GM19395 (cell line): ENCODE measurements around the gene SERINC5.
"Not testable (repeated sequence)": the region's sequence is repeated elsewhere in the genome, so short reads cannot be mapped to it uniquely, and the experiment has no call there.

Experiments
- ATAC-seq: cut with Tn5 transposase; IDR thresholded peaks from one replicate; pipeline ENCODE4 v1.9.1; 2021; ENCODE audit warnings: mild to moderate bottlenecking, moderate library complexity; ENCODE audit not compliant: unreplicated experiment

The SERINC5 gene

DNA sequence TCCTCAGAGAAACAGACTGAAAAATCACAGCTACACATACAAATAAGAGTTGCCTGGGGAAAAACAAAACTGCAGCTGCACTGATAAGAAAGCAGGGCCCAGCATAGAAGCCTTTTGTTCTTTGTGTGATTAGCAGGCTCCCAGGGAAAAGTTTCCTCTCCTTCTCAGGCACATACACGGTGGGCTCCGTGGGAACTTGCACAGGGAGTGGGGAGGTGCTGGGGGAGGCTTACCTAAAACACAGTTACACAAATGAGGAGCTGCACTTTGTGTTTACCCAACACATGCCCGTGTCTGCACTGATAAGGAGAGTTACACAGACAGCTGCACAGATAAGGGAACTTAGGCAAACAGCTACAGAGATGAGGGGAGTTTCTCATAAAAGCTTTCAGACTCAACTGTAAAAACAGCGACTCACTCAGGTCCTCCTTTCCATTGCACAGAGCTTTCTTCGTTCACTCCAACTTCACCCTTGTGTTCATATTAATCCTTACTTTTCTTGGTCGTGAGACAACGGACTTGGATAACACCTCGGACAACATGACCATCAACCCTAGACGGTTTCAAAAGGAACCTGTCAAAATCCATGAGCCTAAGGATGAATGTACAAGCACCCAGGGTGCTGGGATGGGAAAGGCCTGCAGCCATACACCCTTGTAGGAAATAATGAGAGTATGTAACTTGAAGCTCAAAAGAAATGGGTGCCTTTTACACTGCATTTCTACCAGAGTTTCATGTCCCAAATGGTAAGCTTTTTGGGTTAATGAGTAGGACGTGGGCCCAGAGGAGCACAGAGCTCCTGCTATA is 50.8 kb downstream of the SERINC5 start:
- no peak for ATAC-seq

DNA sequence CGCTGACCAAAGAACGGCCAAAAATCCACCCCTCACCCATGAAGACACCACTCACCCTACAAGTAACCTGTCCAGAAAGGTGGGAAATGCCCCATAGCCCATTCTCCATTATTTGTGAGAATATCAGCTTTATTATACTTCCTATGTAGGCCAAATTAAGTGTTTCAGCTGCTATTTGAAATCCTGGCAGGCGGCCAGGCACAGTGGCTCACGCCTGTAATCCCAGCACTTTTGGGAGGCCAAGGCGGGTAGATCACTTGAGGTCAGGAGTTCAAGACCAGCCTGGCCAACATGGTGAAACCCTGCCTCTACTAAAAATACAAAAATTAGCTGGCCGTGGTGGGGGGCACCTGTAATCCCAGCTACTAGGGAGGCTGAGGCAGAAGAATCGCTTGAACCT is 54.1 kb downstream of the SERINC5 start:
- ATAC-seq, result not testable (repeated sequence)

DNA sequence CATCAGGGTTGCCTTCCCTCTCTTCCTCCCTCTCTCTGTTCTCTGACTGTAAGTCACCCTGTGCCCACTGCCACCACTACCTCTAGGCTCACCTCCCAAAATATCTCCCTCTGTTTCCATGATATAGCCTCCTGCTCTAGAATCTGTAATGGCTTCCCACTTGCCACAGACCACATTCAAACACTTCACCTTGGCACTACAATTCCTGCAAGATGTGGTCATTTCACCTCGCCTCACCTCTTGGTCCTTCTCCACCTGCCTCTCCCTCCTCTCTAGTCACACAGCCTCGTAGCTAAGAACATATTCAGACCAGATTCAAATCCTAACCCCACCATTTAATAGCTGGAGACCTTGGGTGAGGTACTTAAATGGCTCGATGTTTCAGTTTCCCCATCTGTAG is 56.9 kb downstream of the SERINC5 start:
- no peak for ATAC-seq

DNA sequence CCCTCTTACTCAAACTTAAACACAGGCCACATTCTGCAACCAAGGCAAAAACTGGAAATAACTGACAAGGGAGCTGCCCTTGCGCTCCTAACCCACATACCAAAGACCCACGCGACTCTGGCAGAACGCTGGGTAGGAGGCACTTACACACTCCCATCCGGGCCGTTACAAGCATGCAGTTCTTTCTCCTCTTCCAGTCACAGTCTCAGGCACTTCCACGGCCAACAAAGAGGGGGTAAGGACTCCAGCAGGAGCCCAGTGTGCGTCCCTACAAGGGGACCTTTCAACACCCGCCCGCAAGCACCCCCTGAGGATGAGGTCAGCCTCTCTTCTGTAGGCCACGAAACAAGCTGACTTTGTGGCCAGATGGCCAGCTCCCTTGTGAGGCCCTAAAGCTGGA is 57.4 kb downstream of the SERINC5 start:
- ATAC-seq, result no peak

DNA sequence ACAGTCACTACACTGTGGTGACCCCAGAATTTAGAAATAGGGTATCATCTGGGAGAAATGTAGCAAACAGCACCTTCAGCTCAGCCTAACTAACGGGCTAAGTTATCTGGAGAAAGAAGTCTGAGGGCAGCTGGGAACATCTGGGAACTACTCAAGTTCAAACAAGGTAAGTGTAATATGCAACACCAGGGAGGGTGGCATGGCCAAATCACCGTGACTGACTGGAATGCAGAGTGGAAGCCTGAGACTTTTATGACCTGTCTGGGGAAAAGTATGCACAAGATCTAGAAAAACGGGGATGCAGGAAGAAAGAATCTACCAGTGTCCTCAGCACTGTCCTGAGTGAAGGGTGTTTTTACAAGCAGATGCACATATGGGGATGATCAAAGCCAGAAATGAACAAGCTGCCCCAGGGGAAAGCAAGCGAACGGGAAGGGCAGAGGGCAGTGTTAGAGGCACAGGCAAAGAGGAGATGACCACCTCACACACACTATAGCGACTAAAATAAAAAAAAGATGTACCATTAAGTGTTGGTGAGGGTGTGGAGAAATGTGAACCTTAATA is 59.9 kb downstream of the SERINC5 start:
- ATAC-seq, result no peak

DNA sequence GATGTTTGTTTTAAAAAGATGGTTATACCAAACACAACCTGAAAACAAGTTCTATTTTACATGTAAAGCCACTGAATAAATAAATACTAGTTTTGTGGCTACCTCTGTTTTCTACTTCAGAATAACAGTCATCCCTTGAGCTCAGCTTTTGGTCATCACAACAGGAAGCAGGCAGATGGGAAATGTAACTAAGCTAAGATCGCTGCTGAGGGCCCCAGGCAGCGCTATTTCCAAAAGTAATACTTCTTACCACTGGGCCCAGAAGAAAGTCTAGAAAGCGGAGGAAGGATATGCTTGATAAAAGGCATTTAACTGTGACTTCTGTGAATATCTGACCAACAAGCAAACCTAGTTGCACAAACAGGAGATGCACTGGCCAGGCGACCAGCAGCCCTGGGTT is 61.4 kb downstream of the SERINC5 start:
- ATAC-seq, result no peak

DNA sequence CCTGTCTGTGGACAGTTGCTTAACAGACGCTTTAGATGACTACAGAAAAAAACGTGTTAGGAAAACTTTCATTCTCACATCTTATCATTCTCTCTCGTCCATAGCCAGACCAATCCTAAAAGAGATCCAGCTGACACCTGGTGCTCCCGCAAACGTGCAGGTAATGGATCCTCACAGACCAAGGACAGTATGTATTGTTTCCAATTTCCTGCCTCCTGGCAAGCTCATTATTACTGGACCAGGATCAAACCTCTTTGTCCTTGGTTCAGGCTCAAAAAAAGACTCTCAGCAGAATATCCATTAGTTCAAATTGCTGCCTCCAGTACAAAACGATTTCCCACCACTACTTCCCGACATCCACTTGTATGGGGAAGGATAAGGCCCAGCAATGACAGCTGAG is 62.4 kb downstream of the SERINC5 start:
- ATAC-seq, result no peak

DNA sequence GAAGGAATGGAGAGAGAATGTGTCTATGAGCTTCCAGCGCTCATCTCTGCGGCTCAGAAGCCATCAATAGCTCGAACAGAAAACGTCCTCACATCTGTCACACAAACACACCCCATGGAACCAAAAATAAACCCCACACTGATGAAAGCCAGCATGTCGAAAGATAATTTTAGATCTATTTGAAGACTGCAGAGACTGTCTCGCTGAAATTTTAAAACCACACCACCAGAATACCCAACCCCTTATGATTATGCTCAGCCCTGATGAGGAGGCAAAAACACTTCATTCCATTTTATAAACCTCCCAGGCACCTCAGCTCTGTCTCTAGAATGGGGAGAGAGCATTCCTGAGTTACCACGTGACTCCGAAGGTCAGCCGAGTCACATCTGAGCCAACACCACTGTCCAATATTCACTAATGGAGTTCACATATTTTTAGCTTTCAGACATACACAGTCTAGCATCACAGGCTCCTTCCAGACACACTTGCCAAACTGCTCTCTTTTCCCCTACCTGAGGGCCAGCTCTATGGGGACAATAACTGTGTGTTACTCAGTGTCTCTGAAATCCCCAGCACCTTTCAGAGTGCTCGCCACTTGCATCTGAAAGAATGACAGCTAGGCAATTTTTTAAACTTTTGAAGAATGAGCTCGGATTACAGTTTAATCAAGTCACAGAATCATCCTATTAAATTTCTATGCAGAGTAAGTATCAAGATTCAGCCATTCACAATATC is 63.2 kb downstream of the SERINC5 start:
- ATAC-seq, result no peak

DNA sequence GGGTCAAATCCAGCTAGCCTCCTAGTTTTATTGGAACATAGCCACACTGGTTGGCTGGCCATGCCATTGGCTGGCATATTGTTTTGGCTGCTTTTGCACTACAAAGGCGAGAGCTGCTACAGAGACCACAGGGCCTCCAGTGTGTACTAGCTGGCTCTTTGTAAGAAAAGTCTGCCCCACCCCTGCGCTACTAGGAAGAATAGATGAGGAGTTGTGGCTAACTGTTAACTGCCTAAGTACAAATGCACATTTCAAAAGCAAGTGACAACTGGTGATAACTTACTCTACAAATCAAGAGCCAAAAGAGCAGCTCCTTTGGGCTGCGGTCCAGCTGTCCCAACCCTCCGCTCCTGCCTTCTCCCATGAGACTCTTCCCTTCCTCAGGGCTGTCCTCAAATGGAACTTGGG is 63.9 kb downstream of the SERINC5 start:
- no peak for ATAC-seq

DNA sequence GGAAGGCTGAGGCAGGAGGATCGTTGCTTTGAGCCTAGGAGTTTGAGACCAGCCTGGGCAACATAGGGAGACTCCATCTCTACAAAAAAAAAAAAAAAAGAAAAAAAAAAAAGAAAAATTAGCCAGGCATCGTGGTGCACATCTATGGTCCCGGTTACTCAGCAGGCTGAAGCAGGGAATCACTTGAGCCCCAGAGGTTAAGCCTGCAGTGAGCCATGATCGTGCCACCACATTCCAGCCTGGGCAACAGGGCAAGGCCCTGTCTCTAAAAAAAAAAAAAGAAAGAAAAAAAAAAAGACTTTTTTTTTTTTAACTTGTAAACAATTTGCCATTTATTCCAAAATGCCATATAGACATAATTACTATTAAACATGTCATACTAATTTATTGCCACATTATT is 64.5 kb downstream of the SERINC5 start:
- no peak for ATAC-seq

DNA sequence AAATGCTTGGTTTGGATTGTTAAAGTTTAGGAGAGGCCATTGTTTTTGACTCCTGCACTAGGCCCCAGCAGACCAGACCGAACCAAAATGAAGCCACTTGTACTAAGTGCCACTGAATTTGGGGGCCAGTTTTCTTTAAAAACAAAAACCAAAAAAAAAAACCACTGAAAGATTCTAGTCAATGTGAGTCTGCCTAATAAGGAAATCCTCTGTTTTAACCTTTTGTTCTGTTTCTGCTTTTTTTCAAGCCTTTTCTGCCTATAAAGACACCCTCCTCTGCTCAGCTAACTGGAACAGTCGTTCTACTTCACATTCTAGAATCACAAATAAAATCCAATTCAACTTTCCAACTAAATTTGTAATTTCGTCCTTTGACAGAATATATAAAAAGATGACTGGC is 64.9 kb downstream of the SERINC5 start:
- no peak for ATAC-seq

DNA sequence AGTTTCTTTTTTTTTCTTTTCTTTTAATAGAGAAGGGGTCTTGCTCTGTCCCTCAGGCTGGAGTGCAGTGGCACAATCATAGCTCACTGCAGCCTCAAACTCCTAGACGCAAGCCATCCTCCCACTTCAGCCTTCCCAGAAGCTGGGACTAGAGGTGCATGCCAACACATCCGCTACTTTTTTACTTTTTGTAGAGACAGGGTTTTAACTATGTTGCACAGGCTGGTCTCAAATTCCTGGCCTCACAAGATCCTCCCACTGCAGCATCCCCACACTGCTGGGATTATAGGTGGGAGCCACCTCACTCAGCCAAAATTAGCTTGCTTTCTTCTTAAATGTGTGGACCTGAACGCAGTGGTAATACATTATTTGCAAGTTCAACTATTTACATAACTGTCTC is 66.1 kb downstream of the SERINC5 start:
- ATAC-seq, result no peak

DNA sequence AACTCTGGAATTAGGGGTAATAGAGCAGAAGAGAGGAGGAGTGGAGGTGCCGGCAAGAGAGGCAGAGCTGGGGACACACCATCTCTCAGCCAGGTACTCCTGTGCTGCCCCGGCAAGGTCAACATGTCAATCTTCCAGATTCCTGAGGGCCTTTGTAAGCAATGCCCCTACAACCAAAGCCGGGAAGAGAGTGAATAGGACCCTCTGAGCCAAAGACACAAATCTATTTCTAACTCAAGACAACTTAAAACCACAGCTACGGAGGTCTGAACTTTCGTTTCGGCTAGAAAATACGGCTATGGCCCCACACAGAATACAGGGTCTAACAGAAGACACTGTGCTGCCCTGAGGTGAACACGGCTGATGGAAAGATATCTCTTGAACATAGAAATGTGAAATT is 66.6 kb downstream of the SERINC5 start:
- no peak for ATAC-seq

DNA sequence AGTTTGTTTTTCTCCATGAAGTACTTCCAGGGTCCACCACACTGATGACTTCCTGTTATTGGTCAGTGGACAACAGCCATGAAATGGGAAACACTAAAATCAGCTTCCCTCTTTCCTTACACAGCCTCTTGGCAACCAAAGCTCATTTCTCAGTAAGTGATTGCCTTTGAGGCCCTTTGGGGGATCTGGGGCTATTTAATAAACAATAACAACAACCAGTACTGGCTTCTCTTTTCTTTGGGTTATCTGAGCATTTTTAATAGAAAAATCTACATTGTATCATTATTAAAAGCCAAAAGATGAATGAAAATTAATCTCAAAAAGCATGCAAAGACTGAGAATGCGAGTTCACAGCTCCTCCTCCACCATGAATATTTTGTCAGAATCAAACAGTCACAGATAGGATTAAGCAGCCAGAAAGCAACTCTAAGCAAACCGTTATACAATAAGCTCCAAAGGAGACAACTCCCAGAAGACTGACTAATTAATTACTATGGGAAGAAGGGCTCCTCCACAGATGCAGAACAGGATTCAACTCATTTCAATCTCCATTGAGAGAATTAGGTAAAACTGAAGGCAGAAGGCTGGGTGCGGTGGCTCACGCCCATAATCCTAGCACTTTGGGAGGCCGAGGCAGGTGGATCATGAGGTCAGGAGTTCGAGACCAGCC is 68.3 kb downstream of the SERINC5 start:
- no peak for ATAC-seq

DNA sequence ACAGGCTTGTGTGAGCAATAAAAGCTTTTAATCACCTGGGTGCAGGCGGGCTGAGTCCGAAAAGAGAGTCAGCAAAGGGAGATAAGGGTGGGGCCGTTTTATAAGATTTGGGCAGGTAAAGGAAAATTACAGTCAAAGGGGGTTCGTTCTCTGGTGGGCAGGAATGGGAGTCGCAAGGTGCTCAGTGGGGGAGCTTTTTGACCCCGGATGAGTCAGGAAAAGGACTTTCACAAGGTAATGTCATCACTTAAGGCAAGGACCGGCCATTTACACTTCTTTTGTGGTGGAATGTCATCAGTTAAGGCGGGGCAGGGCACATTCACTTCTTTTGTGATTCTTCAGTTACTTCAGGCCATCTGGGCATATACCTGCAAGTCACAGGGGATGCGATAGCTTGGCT is 70.3 kb downstream of the SERINC5 start:
- not testable (repeated sequence) for ATAC-seq

DNA sequence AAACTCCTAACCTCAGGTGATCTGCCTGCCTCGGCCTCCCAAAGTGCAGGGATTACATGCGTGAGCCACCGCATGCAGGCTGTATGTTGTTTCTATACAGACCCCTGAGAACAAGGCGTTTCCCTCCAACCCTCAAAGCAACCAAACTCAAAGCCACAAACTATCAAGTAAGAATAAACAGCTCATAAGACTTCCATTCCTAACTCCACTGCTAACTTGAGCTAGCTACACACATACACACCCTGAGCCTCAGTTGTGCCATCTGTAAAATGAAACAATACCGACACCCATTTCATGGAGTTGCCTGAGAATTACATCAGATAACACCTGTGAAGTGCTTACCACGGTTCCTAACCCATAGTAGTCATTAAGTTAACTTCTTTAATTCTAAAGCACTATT is 70.8 kb downstream of the SERINC5 start:
- no peak for ATAC-seq

DNA sequence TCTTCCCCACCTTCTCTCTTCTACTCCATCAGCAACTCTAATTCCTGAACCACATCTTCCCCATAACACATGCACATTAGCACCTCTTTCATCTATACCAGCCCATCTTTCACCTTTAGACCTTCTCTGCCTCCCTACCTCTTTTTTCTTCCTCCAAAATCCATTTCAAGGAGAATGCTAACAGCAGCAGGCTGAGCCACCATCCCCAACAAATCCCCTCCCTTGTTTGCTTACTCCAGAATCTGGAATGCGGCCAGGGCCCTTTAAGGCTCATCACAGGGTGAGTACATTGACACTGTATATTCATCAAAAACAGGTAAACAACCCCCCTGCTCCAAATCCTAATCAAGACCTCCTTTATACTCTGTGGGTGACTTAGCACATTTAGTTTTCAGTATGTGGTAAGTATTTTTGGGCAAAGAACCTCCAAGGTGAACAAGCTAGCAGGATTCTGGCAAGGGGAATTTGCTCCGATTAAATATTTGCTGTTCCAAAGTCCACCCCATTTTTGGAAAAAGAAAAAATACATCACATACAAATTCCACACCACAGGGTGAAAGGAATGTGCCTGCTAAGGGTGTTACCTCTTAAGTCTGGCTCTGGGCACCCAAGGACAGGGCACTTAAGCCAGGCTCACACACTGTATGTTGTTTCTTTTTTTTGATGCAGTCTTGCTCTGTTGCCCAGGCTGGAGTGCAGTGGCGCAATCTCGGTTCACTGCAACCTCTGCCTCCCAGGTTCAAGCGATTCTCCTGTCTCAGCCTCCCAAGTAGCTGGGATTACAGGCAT is 71.4 kb downstream of the SERINC5 start:
- no peak for ATAC-seq

DNA sequence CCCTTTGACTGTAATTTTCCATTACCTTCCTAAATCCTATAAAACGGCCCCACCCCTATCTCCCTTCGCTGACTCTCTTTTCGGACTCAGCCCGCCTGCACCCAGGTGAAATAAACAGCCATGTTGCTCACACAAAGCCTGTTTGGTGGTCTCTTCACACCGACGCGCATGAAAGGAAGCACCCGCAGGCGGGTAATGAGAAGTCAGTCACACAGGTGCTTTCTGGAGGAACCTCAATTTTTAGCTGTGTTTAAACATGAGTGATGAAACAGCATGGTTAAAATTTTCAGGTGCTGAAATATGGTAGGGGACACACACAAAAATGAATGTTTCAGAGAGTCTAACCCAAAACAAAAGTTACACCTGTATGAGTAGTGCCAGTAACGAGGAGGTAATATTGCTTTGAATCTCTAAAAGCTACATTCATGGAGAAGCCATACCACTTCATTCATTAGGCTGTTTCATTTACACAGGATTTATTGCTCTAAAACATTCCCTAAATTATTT is 72.1 kb downstream of the SERINC5 start:
- ATAC-seq, result not testable (repeated sequence)

DNA sequence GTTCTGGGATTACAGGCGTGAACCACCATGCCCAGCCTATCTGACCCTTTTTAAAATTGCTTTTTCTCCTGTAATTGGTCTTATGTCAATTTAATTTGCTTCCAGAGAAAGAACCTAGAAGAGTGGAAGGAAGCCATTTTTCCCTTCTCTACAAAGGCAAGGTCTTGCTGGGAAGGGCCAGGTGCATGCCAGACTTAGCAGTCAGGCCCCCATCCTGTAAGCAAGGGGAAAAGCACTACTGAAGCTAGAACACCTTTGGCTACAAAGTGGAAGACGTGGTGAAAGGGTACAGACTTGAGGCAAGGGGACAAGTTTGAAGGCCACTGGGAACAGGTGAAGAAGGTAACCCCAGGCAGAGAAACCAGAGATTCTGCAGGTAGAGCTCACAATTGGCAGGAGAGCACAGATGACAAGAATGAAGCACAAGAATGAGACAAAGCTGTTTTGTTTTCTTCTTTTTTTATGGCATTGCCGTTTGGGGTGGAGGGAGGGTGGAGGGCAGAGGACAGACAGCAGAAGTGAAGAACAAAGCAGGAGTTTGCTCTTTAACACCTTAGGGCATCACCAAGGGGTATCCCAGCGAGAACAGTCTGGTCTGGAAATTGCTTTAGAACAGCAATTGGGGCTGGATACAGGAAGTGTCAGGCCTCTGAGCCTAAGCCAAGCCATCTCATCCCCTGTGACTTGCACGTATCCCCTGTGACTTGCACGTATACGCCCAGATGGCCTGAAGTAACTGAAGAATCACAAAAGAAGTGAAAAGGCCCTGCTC is 72.9 kb downstream of the SERINC5 start:
- no peak for ATAC-seq
